NCI-H1048 (cell line): ENCODE data around the gene PAPPA2.

Experiments used
- DNase-seq: peaks from one replicate; lab custom pipeline; 2025; lab: John Stamatoyannopoulos, UW

PAPPA2 gene

GRCh38 chr1:176811511-176812288, 348.7 kb downstream of the PAPPA2 start:
- DNase-seq: no peak

DNA sequence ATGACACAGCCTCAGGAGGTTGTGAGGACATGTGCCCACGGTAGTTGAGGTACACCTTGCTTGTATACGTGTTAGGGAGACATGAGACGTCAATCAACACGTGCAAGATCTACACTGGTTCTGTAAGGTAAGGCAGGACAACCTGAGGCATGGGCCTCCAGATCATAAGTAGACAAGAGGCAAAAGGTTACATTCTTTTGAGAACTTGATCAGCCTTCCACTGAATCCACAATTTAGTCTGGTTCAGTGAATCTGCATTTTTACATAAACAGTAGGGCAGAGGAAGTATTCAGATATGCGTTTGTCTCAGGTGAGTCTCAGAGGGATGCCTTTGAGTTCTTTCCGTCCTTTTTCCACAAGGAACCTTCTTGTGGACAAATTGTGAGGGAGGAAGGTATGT, 352.6 kb downstream of the PAPPA2 start:
- no peak for DNase-seq

- no peak for DNase-seq
Measured at GRCh38 chr1:176816232-176816631, 353.3 kb downstream of the PAPPA2 start.

- DNase-seq: no peak
Measured at GRCh38 chr1:176820391-176821031, 357.5 kb downstream of the PAPPA2 start.

DNA sequence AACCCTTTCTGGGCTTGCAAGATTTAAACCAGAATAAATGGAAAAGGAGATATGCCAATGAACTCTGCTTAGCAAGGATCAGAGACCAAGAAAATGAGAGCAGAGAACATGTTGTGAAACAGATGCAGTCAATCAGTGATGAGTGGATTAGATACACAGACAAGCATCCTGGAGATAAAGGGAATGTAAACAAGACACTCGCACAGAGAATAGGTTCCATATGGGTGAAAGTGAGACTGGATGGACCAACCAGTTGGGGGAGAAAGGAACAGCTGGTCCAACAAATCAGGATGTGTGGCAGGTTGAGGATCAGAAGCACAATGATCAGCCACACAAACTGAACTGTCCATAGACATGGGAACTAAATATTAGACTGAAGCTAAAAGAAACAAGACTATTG, 363.3 kb downstream of the PAPPA2 start:
- DNase-seq: no peak

DNA sequence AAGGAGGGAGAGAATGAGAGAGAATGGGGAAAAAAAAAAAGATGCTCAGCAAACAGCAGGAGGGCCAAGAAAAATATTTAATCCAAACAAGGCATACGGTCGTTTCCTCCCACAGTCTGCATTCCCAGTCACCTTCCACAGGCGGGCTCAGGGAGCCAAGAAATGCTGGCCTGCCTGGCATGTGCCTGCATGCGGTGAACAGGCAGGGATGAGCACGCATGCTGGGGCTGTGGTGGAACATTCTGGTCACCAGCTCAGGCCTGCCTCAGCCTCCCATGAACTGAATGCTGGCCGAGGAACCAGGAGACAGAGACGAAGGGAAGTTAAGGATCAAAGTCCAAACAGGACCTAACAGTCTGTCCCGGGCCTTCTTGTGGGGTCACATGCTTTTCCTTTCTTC, 366.3 kb downstream of the PAPPA2 start:
- DNase-seq: no peak

GRCh38 chr1:176831150-176831549, 368.2 kb downstream of the PAPPA2 start:
- DNase-seq: no peak

DNA sequence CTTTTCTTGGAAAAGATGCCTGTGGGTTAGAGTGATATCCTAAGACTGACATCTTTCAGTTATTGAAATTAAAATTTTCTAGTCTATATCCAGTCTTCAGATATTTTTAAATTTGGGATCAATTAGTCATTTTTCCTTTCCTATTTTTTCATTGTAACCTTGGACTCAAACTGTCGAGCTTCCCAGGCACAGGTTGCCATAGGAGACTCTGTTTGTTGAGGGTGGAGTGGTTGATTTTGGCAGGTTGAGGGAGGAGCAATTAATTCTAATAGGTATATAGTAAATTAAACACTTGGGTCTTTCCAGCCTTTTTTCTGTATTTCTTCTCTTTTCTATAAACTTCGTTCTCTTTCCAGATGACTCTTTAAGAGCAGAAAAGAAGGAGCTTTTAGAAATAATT, 374.7 kb downstream of the PAPPA2 start:
- DNase-seq: no peak

- DNase-seq: no peak
Measured at GRCh38 chr1:176838276-176838995, 375.5 kb downstream of the PAPPA2 start.

DNA sequence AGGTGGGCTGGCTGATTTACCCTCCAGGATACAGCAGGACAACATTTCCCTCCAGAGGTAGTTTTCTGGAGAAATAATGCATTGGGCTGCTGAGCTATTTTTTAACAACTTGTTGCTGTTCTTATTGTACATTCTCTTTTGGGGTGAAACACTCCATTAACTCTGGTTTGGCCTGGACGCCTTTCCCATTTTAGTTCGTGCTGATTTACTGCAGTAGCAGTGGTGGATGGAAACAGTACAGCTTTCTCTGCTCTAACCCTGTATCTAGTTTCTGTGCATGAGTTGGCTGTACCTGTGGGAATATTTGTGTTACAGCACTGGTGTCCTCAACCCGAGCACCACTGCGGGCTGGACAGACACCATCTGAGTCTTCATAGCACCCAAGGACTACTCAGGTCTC, 376.2 kb downstream of the PAPPA2 start:
- DNase-seq: no peak

GRCh38 chr1:176841238-176841637, 378.3 kb downstream of the PAPPA2 start:
- DNase-seq: no peak

DNA sequence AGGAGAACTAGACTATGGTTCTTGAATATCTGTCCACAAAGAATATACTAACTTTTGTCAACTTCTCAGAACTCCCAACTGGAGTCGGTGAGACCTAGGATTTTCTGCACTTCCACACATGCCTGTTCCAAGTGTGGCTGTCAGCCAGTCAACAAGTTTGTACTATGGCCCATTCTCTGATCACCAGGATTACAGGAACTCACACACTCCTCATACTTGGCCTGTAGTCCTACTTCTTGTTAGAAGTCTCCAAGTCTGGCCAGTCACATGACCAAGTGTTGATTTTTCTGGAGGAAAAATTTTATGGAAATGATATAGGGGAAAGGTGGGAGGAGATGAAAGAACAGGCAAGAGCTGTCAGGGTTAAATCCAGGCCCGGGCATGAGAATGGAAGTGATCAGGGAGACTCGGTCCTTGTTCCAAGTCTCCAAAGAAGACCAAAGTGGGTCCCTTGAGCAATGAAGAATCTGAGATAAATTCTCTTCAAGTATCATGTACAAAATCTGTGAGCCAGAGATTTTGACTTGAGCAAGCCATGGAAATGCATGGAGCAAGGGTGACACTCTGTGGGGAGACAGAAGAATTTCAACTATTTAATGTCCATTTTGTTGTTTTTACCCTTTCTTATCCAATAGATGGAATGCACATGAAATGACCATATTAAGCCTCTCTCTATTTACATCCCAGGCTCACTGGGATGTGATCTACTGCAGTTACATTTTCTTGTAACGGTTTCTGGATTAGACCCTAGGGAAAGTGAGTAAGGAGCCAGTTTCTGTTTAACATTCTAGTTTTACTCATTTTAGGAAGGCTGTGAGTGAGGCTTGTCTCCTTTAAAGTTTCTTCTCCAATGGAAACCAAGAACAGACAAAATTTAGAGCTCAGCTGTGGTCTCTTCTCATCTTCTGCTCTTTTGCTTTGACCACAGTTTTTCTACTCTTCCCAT, 380.6 kb downstream of the PAPPA2 start:
- DNase-seq: peak; percentile 35

DNA sequence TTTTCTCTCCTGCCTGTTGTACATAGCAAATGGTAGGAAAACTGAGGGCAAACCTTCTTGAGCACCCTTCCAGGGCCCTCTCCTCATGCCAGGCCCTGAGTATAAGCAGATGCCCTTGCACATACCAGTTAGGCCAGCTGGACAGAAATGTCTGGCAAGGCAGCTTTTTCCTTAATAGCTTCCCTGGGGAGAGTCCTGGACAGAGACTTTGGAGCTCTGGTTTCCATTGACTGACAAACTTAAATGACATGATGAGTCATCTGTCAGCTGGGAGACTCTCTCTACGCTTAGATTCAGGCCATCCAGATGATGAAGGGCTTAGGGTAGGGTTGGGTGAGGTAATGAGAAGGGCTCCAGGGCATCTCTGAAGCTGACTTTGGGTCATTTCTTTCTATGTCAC, 384.1 kb downstream of the PAPPA2 start:
- no peak for DNase-seq

DNA sequence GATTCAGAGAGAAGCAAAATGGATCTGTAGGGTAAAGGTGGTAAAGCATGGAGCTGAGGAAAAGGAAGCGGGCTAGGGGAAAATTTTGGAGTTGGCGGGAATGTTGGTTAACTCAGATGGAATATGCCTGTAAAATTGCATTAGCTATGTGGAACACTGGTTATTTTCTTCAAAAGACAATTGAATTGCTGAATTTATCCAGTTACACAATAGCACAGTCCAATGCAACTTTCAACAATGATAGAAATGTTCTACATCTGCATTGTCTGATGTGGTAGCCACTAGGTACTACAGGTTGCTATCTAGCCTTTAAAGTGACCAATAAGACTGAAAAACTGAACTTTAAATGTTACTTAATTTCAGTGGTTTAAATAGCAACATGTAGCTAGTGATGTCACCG, 386.3 kb downstream of the PAPPA2 start:
- DNase-seq: no peak

DNA sequence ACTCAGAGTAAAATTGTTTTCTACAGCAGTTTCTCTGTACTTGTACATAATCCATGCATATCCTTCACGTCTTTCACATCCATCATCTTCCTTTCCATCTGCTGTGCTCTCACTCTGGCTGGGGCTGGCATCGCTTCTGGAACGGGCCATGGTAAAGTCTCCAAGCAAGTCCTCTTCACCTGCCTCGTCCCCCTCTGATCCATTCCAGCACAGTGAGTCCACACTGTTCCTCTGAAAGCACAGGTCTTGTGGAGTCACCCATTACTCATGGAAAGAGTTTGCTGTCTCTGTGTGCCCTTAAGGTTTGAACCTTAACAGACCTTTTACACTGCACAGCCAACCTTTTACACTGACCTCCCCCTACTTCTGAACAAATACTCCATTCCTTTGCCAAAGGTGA, 387.9 kb downstream of the PAPPA2 start:
- DNase-seq: no peak

DNA sequence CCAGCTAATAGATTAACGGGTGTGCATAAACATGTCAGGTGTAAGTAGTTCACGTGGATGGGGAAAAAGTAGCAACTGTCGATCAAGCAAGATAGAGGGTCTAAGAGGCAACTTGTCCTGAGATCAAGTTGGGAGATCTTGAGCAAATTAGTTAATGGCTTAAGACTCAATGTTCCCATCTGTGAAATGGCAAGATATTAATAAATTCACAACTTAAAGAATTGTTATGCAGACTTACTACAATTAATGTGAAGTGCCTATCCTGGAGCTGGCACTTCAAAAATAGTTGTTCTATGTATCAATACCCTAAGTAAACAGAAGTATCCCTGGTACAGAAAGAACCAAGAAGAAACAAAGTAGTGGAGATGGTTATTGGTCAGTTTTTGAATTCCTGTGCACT, 389.1 kb downstream of the PAPPA2 start:
- no peak for DNase-seq

DNA sequence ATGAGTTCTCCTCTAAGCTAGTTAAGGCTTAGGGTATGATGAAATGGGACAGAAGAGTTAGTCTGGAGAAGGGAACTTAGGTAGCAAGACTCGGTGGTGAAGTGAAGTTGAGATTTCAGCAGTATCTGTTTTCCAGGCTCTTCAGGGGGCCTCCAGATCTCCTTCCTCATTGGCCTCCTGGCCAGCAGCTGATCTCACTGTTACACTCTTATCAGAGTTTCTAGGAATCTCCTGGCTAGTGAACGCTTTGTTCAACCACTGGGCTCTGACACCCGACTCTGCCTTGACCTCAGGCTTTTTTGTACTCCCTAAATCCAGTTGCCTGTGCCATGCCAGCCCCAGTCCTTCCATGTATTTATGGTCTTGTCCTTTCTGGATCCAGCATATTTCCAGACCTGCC, 390.5 kb downstream of the PAPPA2 start:
- DNase-seq: no peak

DNA sequence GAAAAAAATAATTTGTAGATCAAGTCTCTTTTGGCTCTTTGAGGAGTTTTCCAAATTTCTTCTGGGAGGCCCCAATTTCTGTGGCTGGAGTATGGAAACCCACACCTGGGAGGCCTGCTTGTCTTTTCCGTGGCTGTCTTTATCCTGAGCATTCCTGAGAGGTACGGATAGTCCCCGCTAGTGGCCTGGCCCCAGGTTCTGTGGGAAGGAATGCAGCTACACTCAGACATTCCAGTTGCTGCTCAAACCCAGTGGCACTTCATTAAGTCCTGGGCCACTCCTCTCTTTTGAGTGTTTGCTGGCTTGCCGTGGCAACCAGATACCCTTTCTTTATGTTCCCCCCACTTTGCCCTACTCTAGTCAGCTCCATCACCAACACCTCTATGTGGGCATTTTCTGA, 391.1 kb downstream of the PAPPA2 start:
- DNase-seq: no peak

DNA sequence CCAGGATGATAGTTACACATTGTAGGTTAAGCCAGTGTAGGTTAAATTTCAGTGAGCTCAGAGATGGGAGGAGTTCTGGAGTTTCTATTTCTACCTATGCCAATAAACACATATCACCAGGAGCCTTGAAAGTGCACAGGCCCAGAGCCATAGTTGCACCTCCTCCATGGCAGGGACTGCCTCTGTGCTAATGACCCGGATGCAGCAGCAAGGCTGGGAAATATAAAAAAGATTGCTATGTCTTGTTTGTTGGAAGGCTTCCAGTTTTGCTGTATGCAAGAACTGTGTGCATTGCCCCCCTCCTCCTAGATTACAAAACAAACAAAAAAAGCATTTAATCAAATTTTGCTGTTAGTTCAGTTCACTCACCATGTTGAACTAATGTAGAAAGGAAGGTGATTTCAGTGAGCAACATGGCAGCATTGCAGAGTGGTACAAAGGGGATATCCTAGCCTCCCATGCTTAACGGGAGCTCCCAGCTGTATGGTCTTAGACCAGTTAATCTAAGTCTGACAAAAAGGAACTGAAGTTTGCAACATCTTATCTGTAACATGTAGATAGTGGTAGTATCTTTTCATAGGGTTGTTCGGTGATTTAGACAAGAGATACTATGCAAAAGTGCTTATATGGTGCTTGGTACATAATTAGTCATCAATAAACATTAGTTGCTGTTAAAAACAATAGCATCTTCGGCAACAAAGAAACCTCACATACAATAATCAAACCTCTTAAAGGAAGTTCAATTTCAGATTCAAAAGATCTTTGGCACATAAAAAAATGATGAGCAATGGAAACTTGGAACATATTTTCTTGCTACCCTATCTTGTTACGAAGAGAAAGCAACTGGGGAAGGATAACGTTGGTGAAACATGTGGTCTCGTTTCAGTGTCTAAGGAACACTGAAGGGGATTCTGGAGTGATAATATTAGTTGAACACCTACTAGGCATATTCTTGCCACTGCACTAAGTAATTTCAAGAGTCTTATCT, 392.1 kb downstream of the PAPPA2 start:
- DNase-seq: peak; percentile 25

DNA sequence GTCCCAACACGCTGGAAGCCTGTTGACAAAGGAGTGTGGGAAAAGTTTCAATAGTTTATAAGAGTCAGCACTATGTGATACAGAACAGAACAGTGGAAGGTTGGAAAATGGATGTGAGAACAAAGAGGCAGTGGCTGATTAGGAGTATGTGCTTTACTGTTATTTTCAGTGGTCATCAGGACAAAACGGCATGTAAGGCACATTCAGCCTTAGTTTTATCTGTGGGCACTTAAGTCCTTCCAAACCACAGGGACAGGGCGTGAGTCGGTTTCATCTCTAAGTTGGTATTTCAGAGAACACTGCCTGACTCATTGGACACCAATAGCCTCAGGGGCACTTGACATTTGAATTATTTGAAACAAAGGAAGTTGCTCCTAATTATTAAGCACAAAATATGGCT, 394.7 kb downstream of the PAPPA2 start:
- no peak for DNase-seq

- no peak for DNase-seq
Measured at GRCh38 chr1:176858433-176858916, 395.5 kb downstream of the PAPPA2 start.
